GM18907 (cell line): Measurements from ENCODE around the gene RAET1G.
"Not testable (repeated sequence)": the region's sequence is repeated elsewhere in the genome, so short reads cannot be mapped to it uniquely, and the experiment has no call there.

ENCODE experiments used
- ATAC-seq: cut with Tn5 transposase; IDR thresholded peaks from one replicate; pipeline ENCODE4 v1.9.1; 2021; ENCODE audit warnings: mild to moderate bottlenecking, moderate library complexity; ENCODE audit not compliant: unreplicated experiment

Gene RAET1G

GRCh38 chr6:149915970-149916865 is 6.7 kb downstream of the RAET1G start:
- no peak for ATAC-seq

GRCh38 chr6:149913540-149914240 is 9.2 kb downstream of the RAET1G start:
- ATAC-seq, result no peak

GRCh38 chr6:149913085-149913484 is 9.8 kb downstream of the RAET1G start:
- ATAC-seq, result no peak

DNA sequence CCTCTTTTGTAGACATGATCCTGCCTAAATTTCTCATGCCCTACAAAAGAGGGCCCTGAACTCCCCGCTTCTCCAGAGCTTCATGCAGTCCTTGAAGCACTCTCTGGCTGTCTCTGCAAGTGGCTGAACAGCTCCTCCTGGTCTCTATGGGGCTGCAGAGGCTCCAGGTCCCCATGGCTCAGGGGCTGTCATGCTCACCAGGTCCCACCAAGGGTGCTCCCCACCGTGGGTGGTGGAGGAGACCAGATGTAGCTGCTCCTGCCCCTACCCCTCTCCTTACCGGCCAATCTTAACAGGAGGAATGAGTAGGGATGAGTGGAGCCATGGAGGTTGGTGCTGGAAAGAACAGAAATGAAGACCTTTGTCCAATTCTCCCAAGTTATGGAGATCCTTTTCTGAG is 10.2 kb downstream of the RAET1G start:
- ATAC-seq, result not testable (repeated sequence)

- no peak for ATAC-seq
Observed at GRCh38 chr6:149910721-149911151, 12.2 kb downstream of the RAET1G start.

- no peak for ATAC-seq
Observed at GRCh38 chr6:149909701-149910470, 13.0 kb downstream of the RAET1G start.

- ATAC-seq, result not testable (repeated sequence)
Observed at GRCh38 chr6:149908480-149908879, 14.4 kb downstream of the RAET1G start.

DNA sequence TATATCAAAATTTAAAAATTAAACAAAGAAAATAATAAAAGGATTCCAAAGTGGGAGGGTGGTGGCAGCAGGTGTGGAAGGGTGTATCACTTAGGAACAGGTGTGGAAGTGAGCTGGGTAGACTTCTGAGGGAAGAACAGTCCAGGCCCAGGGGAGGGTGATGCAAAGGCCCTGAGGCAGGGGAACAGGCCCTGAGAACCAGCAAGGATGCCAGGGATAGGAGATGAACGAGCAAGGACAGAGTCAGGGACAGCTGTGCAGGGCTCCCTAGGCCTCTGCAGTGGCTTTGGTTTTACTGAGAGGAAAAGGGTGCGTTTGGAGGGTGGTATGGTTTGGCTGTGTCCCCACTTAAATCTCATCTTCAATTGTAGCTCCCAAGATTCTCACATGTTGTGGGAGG is 15.6 kb downstream of the RAET1G start:
- no peak for ATAC-seq

DNA sequence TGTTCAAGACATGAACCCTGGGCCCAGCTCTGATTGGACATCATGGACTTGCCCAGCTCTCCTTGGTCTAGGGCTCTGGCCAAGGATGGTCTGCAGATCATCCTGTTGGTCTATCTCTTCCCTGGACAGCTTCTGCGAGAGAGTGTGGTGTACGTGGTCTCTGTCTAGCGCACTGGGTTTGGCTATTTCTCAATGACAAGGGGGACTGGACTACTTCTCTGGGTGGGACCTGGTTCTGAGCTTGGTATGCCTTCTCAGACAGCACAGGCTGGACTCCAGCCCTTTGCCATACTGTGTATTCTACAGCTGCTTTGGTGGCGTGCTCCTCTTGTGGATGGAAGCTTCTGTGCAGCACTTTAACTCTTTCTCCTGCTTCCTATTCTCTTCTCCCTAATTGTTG is 16.5 kb downstream of the RAET1G start:
- no peak for ATAC-seq

DNA sequence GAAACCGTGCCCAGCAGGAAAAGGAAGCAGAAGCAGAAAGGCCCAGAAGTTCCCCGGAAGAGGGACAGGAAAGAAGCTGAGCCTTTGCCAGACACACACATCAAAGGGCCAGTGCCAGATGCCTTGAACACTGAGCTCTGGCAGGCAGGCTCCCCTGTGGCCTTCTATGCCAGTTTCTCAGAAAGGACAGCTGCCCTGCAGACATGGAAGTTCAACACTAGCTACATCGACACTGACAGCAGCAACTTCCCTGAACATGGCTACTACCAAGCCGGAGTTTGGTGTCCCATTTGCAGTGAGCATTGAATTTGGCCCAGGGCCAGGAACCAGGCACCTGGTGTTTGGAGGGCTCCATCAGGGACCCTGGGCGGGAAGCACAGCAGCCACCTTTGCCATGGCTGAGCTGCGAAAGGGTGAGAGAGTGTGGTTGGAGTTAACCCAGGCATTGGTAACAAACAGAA is 17.0 kb downstream of the RAET1G start:
- ATAC-seq, result no peak

GRCh38 chr6:149905371-149905910 is 17.5 kb downstream of the RAET1G start:
- no peak for ATAC-seq

DNA sequence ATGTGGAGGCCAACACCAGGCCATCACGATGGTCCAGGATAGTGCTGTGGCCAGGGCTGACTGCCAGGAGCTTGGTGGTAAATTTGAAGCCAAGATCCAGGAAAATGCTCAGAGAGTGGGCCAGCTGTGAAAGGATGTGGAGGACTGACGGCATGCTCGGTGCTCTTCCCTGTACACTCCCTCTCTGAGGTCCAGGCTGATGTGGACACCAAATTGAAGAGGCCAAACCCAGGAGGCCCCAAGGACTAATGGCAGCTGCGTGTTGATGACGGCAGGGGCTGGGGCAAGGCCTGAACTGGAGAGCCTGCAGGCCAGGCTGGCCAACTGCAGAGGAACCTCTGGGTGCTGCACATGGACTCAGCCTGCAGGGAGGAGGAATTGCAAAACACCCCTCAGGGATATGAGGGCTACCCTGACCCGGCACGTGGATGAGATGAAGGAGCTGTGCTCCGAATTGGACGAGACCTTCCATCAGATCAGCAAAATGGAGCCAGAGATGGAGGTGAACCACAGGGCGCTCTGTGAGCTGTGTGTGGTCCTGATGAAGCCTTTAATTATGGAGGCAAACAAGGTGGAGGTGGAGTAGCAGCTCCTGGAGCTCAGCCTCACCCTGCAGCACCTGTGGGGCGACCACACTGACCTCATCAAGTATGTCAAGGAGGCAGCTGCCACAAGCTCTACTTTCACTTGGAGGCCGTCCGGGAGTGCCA is 18.1 kb downstream of the RAET1G start:
- ATAC-seq, result no peak

DNA sequence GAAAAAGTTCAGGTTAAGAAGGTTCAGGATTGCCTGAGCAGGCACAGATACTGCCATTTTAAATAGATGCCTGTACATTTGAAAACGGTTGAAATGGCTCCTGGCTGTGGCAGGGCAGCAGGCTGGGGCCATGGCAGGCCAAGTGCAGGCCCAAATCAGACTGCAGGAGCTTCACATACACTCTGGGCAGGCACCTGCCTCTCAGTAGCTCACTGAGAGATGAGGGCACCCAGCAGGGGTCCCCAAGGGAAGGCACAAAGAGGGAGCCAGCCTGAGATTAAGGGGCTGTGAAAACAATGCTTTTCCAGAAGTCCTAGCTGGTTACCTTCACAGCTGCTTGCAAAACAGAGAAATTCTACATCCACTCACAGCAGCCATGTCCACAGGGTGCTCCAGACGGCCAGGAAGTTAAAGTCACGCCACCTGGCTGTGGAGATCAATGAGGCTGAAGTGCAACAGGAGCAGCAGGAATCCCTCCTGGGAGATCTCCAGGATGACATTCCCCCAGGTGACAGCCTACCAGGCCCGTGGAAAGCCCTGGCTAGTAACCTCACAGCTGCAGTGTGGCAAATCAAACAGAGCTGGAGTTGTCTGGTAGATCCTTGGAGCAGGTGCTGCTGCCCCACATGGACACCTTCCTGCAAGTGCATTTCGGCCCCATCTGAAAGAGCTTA is 18.8 kb downstream of the RAET1G start:
- no peak for ATAC-seq

DNA sequence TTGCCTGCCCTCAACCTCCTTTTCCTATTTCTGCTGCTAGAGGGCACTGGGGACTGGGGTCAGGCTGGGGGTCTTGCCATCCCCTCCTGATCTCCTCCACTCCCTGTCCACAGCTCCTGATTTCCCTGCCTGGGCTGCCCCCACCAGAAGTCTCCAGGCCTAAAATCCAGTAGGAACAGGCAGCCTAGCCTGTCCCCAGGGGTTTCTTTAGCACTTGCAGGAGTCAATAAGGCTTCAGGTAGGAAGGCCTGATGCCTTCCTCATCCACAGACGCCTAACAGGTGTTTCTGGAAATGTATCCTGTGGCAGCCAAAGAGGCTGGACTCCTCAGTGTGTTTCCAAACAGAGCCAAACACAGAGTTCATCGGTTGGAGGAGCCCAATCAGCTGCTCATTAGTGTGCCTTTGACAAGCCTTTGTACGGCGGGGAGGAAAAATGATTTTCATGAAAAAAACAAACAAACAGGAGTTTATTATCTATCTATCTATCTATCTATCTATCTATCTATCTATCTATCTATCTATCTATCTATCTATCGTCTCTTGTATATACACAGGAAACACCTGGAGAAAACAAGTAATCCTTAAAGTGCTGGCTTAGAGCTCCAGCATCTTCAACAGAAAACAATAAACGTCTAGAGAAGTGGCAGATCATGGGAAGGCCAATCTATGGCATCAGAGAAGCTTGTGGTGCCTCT is 21.3 kb downstream of the RAET1G start:
- ATAC-seq, result no peak

DNA sequence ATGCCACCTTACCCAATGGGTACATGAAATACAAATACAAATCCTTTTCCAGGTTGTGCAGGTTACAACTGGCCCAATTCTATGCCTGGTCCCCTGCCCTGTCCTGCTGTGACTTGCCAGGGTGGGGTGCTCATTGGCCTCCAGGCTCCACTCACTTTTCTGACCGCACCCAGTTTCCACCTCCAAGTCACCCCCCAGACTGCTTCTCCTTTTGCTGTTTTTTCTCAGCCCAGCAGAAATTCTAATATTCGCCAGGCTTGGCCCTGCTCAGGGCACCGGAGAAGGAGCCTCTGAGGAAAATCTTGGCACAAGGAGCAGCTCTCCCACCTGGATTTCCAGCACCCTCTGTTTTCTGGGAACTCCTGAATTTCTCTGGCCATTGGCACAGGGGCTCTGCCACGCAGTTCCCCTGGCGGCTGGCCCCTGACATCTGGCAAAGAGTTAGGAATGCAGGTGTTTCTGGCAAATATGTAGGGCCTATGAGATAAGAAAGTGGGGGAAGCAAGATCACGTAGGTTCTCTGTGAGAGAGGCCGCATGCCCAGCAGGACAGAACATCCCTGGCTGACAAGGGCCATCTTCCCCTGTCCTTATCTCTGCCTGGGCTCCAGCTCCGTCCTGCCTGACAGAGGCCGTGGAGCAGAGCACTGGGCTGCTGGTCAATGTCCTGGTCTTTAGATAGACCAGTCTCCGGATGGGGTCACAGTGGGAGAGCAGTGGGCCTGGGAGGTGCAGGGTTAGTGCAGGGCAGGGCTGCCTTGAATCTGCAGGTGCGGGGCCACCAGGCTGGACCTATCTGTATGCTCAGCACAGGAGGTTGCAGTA is 22.1 kb downstream of the RAET1G start:
- no peak for ATAC-seq

DNA sequence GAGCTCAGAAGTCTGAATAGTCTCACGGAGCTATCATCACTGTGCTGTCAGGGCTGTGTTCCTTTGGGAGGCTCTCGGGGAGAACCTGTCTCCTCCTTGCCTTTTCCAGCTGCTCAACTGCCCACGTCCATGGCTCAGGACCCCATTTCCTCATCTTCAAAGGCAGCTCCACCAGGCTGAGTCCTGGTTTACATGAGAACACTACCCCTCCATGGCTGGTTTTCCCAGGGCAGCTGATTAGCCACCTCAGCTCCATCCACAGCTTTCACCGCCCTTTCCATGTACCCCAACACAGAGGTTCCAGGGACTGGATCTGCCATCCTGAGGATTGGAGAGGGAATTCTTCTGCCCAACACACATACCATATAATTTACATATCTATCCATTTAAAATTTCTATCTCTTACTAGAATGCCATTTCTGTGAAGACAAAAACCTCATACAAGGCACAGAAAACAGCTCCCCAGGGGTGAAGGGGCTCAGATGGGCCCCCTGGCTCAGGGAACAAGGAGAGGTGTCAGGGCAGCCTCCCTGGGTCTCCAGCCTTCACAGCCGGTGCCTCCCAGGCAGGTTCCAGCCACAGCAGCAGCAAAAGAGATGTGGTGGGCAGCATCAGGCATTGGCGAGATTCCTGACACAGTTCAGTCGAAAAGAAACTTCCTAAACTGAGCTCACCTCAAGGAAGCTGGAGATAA is 22.8 kb downstream of the RAET1G start:
- ATAC-seq, result no peak

GRCh38 chr6:149899486-149899885 is 23.4 kb downstream of the RAET1G start:
- no peak for ATAC-seq

GRCh38 chr6:149898966-149899365 is 24.0 kb downstream of the RAET1G start:
- ATAC-seq, result no peak
